Cardiac muscle cell (in vitro differentiated cells and primary cell): ENCODE measurements around the gene DGKG. TPM values are rescaled to one million over a fixed set of nuclear protein-coding genes. Genes with fewer than 3 reads are reported as not detected.
A peak's percentile ranks its signal among the peaks of the same experiment; 100 is the strongest.

ENCODE experiments used
- DNase-seq, 2 donors: peaks; one replicate each; pipeline versions ENCODE4 v3.0.0 to v3.0.0-alpha.2; 2010 to 2017; ENCODE audit warnings: low read depth in 1 of 2, low spot score in 1 of 2
- H3K27ac ChIP-seq: fragments of 200-600 bp; sonication (generic); 2 replicates; pipeline ENCODE4 v1.5.1; 2016
- H3K27me3 ChIP-seq: fragments of 200-600 bp; sonication (generic); 2 replicates; pipeline ENCODE4 v1.6.0; 2016; ENCODE audit warnings: control low read depth
- H3K36me3 ChIP-seq: fragments of 200-600 bp; sonication (generic); 2 replicates; pipeline ENCODE4 v1.5.1; 2016; ENCODE audit warnings: control low read depth
- H3K4me1 ChIP-seq: fragments of 200-600 bp; sonication (generic); 2 replicates; pipeline ENCODE4 v1.8.1; 2017; ENCODE audit warnings: low read depth, mild to moderate bottlenecking, mixed run types
- H3K4me3 ChIP-seq: fragments of 200-600 bp; sonication (generic); 2 replicates; pipeline ENCODE4 v1.5.1; 2016; ENCODE audit warnings: mild to moderate bottlenecking
- H3K9me3 ChIP-seq: fragments of 200-600 bp; sonication (generic); 2 replicates; pipeline ENCODE4 v1.5.1; 2017; ENCODE audit warnings: low read depth, mild to moderate bottlenecking, control low read depth
- polyA plus RNA-seq: library from polyadenylated mRNA; unstranded; fragments of >200 nt; fragmentation: Nextera tagmentation; extraction: Ambion mirVana; gene quantifications from 2 replicates; pipeline ENCODE4 v1.2.1, GENCODE V29; 2016
- total RNA-seq: library from RNA; depleted of rRNA; stranded (reverse); fragments of >200 nt; gene quantifications from 2 replicates; pipeline ENCODE4 v1.2.3, GENCODE V29; 2016
- TF ChIP-seq, protein P1 (sequence below): IDR thresholded peaks from 2 replicates; pipeline ENCODE4 v1.5.1; 2012; ENCODE audit warnings: low read depth, mild to moderate bottlenecking, low read length

The DGKG gene
- total and polyA plus RNA-seq, 2 experiments from 2014 or later: 0.15 TPM; not detected in 1

DNA sequence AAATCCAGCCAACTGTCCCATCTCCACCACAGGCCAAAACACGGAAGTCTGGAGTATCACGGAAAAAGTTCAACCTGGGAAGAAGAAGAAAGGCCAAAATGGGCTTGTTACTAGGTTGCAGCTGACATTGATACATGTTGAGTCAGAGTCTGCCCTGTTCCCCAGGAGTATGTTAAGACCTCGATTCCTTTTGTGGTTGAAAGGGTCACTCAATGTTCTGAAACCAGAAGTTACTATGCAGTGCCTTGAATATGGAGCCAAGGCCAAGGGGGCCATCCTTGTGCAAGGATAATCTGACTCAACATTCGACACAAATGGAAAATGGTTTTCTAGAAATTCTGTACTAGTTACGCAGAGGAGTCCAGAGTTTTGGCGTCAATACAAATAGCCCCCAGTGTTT, 104.2 kb downstream of the DGKG start:
- Histone ChIP-seq H3K36me3 (no peaks in the 10 kb centered on the region), H3K4me1 (no peaks in the 10 kb centered on the region), H3K27me3 (no peaks in the 10 kb centered on the region), H3K9me3 (no peaks in the 10 kb centered on the region), H3K27ac (no peak overlapping the region), H3K4me3 (no peak overlapping the region)
- peak in 1 of 2 donors; percentile 36 for DNase-seq
- TF ChIP-seq, protein P1, sequence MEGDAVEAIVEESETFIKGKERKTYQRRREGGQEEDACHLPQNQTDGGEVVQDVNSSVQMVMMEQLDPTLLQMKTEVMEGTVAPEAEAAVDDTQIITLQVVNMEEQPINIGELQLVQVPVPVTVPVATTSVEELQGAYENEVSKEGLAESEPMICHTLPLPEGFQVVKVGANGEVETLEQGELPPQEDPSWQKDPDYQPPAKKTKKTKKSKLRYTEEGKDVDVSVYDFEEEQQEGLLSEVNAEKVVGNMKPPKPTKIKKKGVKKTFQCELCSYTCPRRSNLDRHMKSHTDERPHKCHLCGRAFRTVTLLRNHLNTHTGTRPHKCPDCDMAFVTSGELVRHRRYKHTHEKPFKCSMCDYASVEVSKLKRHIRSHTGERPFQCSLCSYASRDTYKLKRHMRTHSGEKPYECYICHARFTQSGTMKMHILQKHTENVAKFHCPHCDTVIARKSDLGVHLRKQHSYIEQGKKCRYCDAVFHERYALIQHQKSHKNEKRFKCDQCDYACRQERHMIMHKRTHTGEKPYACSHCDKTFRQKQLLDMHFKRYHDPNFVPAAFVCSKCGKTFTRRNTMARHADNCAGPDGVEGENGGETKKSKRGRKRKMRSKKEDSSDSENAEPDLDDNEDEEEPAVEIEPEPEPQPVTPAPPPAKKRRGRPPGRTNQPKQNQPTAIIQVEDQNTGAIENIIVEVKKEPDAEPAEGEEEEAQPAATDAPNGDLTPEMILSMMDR: no peak

DNA sequence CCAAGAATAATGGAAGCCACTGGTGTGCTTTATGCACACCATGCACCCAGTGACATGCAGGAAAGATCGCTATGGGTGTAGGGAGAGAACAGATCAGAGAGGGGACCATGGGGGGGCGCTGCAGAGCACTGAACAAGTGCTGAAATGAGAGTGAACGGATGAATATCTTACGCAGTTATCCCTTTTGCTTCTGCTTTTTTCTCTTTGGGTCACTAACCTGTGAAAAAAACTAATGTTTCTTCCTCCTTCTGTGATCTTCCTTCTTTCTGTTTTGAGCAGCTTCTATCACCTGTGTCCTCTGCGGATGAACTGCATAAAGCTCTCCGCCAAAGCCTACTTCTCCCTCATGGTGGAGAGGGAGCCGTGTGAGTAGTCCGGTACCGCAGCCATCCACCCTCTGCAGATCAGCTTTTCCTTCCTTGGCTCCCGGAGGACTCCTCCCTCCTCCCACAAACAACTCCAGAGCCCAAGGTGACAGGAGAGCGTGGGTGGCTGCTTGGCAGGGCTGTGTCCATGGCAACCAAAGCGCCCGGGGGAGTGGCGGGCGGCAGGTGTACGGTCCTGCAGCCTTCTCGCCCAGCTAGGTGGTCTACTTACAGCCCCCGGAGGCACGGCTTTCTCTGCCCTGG, 106.2 kb downstream of the DGKG start:
- H3K27me3 ChIP-seq: no peaks in the 10 kb centered on the region
- H3K9me3 ChIP-seq: no peaks in the 10 kb centered on the region
- TF ChIP-seq, protein P1: no peak
- DNase-seq: peak in 1 of 2 donors; percentile 21
- no peak overlapping the region for H3K4me3 ChIP-seq
- H3K36me3 ChIP-seq: no peaks in the 10 kb centered on the region
- no peaks in the 10 kb centered on the region for H3K4me1 ChIP-seq
- no peak overlapping the region for H3K27ac ChIP-seq

DNA sequence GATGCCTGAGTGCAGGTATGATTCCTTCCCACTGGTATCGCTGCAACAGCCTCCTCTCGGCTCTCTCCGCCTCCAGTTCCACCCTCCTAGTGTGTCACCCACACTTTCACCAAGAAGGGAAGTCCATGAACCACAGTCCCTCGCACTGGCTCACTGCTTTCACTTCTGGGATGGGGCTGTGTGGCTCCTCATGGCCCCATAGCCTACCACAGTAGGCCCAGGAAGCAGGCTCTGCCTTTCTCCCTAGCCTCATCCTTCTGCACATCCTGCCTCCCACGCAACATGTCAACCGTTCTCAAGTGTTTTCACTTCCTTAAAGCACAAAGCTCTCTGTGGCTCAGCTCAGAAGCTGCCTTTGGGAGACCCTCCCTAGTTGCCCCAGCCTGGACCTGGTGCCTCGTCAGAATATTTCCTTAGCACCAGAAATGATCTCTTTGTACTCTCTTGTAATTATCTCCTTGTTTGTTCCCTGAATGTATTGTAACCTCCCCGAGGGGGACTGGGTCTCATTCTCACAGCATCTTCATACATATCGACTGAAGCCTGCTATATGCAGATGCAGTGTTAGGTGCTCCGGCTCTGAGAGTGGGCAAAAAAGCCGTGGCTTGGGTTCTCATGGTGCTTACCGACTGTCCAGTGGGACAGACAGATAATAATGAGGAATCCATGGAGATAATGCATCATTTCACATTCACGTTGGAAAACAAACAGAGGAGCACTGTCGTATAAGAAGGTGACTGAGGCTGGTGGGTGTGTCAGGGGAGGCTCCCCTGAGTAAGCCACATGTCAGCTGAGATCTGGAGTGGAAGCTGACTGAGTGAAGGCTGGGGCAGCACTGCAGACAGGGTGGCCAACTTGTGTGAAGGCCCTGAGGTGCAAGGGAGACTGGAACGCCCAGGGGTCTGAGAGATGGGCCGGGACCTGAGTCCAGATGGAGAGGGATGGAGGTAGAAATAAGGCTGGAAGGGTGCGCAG, 107.1 kb downstream of the DGKG start:
- no peaks in the 10 kb centered on the region for H3K36me3 ChIP-seq
- TF ChIP-seq, protein P1: no peak
- no peaks in the 10 kb centered on the region for H3K27me3 ChIP-seq
- H3K9me3 ChIP-seq: no peaks in the 10 kb centered on the region
- no peak overlapping the region for H3K27ac ChIP-seq
- H3K4me3 ChIP-seq: no peak overlapping the region
- peak in 1 of 2 donors; percentile 9 for DNase-seq
- no peaks in the 10 kb centered on the region for H3K4me1 ChIP-seq

DNA sequence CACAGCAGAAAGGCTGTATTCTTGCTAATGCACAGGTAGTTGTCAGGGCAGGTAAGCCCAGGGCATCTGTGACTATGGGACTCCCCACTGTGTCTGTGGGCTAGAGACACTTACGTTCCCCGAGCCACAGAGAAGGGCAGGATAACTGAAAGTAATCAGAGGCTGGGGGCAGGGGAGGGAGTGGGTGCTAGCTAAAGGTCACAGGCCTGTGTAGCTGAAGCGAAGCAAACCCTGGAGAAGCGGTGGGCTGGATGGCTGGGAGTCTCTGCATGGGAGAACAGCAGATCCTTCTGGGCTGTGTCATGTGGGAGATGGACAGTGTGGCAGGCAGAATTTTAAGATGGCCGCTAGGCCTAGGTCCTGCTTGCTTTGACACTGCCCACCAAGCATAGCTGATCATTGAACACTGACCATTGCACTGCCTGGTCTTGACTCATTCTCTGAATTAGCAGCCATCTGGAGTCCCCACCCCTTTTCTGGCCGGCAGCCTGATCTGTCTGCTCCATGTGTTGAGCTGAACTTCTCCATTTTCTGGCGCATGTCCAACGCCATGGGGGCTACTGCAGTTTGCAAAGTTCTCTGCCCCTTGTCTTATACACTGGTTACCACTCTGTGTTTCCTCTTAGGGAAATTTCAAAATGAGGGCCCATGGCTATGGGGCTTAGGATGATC, 110.0 kb downstream of the DGKG start:
- peak in 1 of 2 donors; percentile 16 for DNase-seq
- no peak overlapping the region for H3K4me3 ChIP-seq
- H3K36me3 ChIP-seq: no peaks in the 10 kb centered on the region
- H3K27ac ChIP-seq: no peak overlapping the region
- TF ChIP-seq, protein P1: no peak
- no peaks in the 10 kb centered on the region for H3K27me3 ChIP-seq
- H3K4me1 ChIP-seq: no peaks in the 10 kb centered on the region
- no peaks in the 10 kb centered on the region for H3K9me3 ChIP-seq

DNA sequence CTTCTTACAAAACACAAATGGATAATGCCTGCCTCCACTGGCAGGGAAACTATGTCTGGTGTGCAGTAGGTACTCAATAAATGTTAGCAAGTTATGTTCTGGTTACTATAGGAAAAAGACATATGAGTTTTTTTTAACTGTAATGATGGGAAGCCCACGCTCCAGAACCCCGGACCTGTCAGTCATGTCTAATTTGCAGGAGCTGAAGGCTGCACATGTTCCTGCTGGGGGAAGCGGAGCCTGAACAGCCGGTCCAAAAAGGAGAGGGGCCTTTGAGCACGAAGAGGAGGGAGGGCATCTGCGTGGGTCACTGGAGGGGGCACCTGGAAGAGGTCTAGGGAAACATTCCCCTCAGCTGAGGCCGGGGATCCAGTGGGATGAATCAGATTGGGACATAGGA, 113.2 kb downstream of the DGKG start:
- H3K27ac ChIP-seq: no peak overlapping the region
- no peaks in the 10 kb centered on the region for H3K36me3 ChIP-seq
- H3K4me1 ChIP-seq: no peaks in the 10 kb centered on the region
- no peak for DNase-seq
- H3K4me3 ChIP-seq: no peak overlapping the region
- TF ChIP-seq, protein P1: no peak
- H3K9me3 ChIP-seq: no peaks in the 10 kb centered on the region
- H3K27me3 ChIP-seq: no peaks in the 10 kb centered on the region
